GM13977 (cell line): ENCODE data around the gene AVPR1B.

Experiments used
- DNase-seq: peaks from one replicate; pipeline ENCODE4 v3.0.0; 2012; ENCODE audit warnings: low spot score
- CTCF ChIP-seq: IDR thresholded peaks from 2 replicates; pipeline ENCODE4 v1.5.1; 2012; ENCODE audit warnings: mild to moderate bottlenecking, control low read depth; ENCODE audit not compliant: insufficient read depth; ENCODE audit errors: extremely low read depth, missing control alignments
- in situ Hi-C: fragments of 300-500 bp; cut with MboI; formaldehyde crosslinking; loops from one replicate; pipeline ENCODE4 v1.12.0; 2022; ENCODE audit warnings: low sequenced_read_pairs, low pct_unique_long_range_greater_than_20kb, mixed read lengths, inconsistent platforms; ENCODE audit not compliant: unreplicated experiment

Gene AVPR1B

GRCh38 chr1:206125346-206125745 lies 8.2 kb upstream of the AVPR1B start:
- in situ Hi-C loops: no loop called here
- no peak for TF ChIP-seq CTCF
- DNase-seq: no peak

GRCh38 chr1:206122686-206123085 lies 5.5 kb upstream of the AVPR1B start:
- no peak for TF ChIP-seq CTCF
- no peak for DNase-seq
- in situ Hi-C loops: loop anchor here (25.0 kb wide), 1 partner anchor 335 kb away; the partner anchor contains the start of gene RAB29

GRCh38 chr1:206121269-206121668 lies 4.1 kb upstream of the AVPR1B start:
- no peak for DNase-seq
- in situ Hi-C loops: loop anchor here (25.0 kb wide), 1 partner anchor 334 kb away; the partner anchor contains the start of gene RAB29
- TF ChIP-seq CTCF: no peak

GRCh38 chr1:206120406-206120805 lies 3.2 kb upstream of the AVPR1B start:
- no peak for DNase-seq
- in situ Hi-C loops: loop anchor here (25.0 kb wide), 1 partner anchor 333 kb away; the partner anchor contains the start of gene RAB29
- TF ChIP-seq CTCF: no peak

- no peak for TF ChIP-seq CTCF
- DNase-seq: no peak
- in situ Hi-C loops: loop anchor here (25.0 kb wide), 1 partner anchor 330 kb away; the partner anchor contains the start of gene RAB29
Measured at GRCh38 chr1:206116873-206117150, 376 bp downstream of the AVPR1B start.

GRCh38 chr1:206116191-206116872 lies 856 bp downstream of the AVPR1B start:
- in situ Hi-C loops: loop anchor here (25.0 kb wide), 1 partner anchor 329 kb away; the partner anchor contains the start of gene RAB29
- no peak for DNase-seq
- TF ChIP-seq CTCF: no peak
